Measurements from ENCODE around the gene OCRL. TPM values are rescaled to one million over a fixed set of nuclear protein-coding genes. Genes with fewer than 3 reads are reported as not detected.

Gene OCRL
- total RNA-seq, 2 experiments from 2014 or later, result 3.6 to 3.9 TPM

GRCh38 chrX:129626026-129626425 is 86.0 kb downstream of the OCRL start:
- CTCF ChIA-PET, result interaction anchor here (1.4 to 1.9 kb wide), 2 partner anchors 10 to 100 kb away, joined by 3 to 6 read pairs; no protein-coding TSS in a partner anchor
- no peak overlapping the region for H3K27ac Mint-ChIP-seq
- H3K4me1 Mint-ChIP-seq (ENCODE audit: low read depth), result no peaks in the 10 kb centered on the region
- H3K4me3 Mint-ChIP-seq, result no peak overlapping the region
- H3K36me3 Mint-ChIP-seq (ENCODE audit: low read depth), result no peaks in the 10 kb centered on the region
- intact Hi-C loops (cut with micrococcal nuclease), result no loop called here
- H3K9me3 Mint-ChIP-seq, result no peaks in the 10 kb centered on the region
- H3K27me3 Mint-ChIP-seq (ENCODE audit: low read depth), result no peaks in the 10 kb centered on the region
- no peak for DNase-seq

- H3K4me1 Mint-ChIP-seq (ENCODE audit: low read depth), result no peaks in the 10 kb centered on the region
- no peaks in the 10 kb centered on the region for H3K9me3 Mint-ChIP-seq
- CTCF ChIA-PET, result interaction anchor here (1.2 to 1.5 kb wide), 3 partner anchors 9 to 96 kb away, joined by 3 to 4 read pairs (median 4); no protein-coding TSS in a partner anchor
- no peak overlapping the region for H3K27ac Mint-ChIP-seq
- H3K27me3 Mint-ChIP-seq (ENCODE audit: low read depth), result no peaks in the 10 kb centered on the region
- H3K4me3 Mint-ChIP-seq, result no peak overlapping the region
- intact Hi-C loops (cut with micrococcal nuclease), result no loop called here
- no peaks in the 10 kb centered on the region for H3K36me3 Mint-ChIP-seq (ENCODE audit: low read depth)
- DNase-seq, result no peak
These were observed 89.8 kb downstream of the OCRL start for GRCh38 chrX:129629837-129630236.

GRCh38 chrX:129631849-129632248 is 91.8 kb downstream of the OCRL start:
- CTCF ChIA-PET, result no interaction called here
- intact Hi-C loops (cut with micrococcal nuclease), result no loop called here
- no peak for DNase-seq
- H3K36me3 Mint-ChIP-seq (ENCODE audit: low read depth), result no peaks in the 10 kb centered on the region
- no peaks in the 10 kb centered on the region for H3K27me3 Mint-ChIP-seq (ENCODE audit: low read depth)
- no peaks in the 10 kb centered on the region for H3K4me1 Mint-ChIP-seq (ENCODE audit: low read depth)
- no peaks in the 10 kb centered on the region for H3K9me3 Mint-ChIP-seq
- H3K4me3 Mint-ChIP-seq, result no peak overlapping the region
- no peak overlapping the region for H3K27ac Mint-ChIP-seq

- Mint-ChIP-seq H3K9me3 (no peaks in the 10 kb centered on the region), H3K36me3 (ENCODE audit: low read depth) (no peaks in the 10 kb centered on the region), H3K4me3 (no peak overlapping the region), H3K27me3 (ENCODE audit: low read depth) (no peaks in the 10 kb centered on the region), H3K4me1 (ENCODE audit: low read depth) (peaks cover under 1% of the 10 kb centered on the region), H3K27ac (no peak overlapping the region)
- DNase-seq, result no peak
- CTCF ChIA-PET, result interaction anchor here (1.4 kb wide), 1 partner anchor 124 kb away, joined by 3 read pairs; no protein-coding TSS in a partner anchor
- intact Hi-C loops (cut with micrococcal nuclease), result no loop called here
These were observed 92.4 kb downstream of the OCRL start for GRCh38 chrX:129632443-129632842.

GRCh38 chrX:129634541-129634940 is 94.5 kb downstream of the OCRL start:
- CTCF ChIA-PET, result interaction anchor here (0.7 to 2.8 kb wide), 3 partner anchors 11 to 147 kb away, joined by 3 to 8 read pairs (median 3); partner anchors contain the start of gene APLN
- Mint-ChIP-seq H3K4me1 (ENCODE audit: low read depth) (peaks cover 1% of the 10 kb centered on the region), H3K4me3 (no peak overlapping the region), H3K27me3 (ENCODE audit: low read depth) (no peaks in the 10 kb centered on the region), H3K36me3 (ENCODE audit: low read depth) (no peaks in the 10 kb centered on the region), H3K9me3 (no peaks in the 10 kb centered on the region), H3K27ac (no peak overlapping the region)
- intact Hi-C loops (cut with micrococcal nuclease), result no loop called here
- no peak for DNase-seq

- Mint-ChIP-seq H3K27ac (no peak overlapping the region), H3K27me3 (ENCODE audit: low read depth) (no peaks in the 10 kb centered on the region), H3K4me3 (no peak overlapping the region), H3K9me3 (no peaks in the 10 kb centered on the region), H3K36me3 (ENCODE audit: low read depth) (no peaks in the 10 kb centered on the region), H3K4me1 (ENCODE audit: low read depth) (peaks cover 1% of the 10 kb centered on the region)
- intact Hi-C loops (cut with micrococcal nuclease), result no loop called here
- CTCF ChIA-PET, result interaction anchor here (0.8 to 5.5 kb wide), 15 partner anchors 10 to 425 kb away, joined by 3 to 26 read pairs (median 4); partner anchors contain the start of gene APLN
- no peak for DNase-seq
These were observed 96.2 kb downstream of the OCRL start for GRCh38 chrX:129636175-129636681.

GRCh38 chrX:129637217-129638109 is 97.4 kb downstream of the OCRL start:
- Mint-ChIP-seq H3K27me3 (ENCODE audit: low read depth) (no peaks in the 10 kb centered on the region), H3K36me3 (ENCODE audit: low read depth) (no peaks in the 10 kb centered on the region), H3K9me3 (no peaks in the 10 kb centered on the region), H3K4me3 (no peak overlapping the region), H3K27ac (no peak overlapping the region), H3K4me1 (ENCODE audit: low read depth) (peaks cover 1% of the 10 kb centered on the region)
- peak; percentile 86 for DNase-seq
- intact Hi-C loops (cut with micrococcal nuclease), result loop anchor here (1.0 kb wide), 5 partner anchors 30 to 423 kb away; no protein-coding TSS in a partner anchor
- CTCF ChIA-PET, result interaction anchor here (0.7 to 5.5 kb wide), 19 partner anchors 10 to 423 kb away, joined by 3 to 26 read pairs (median 3); no protein-coding TSS in a partner anchor

GRCh38 chrX:129638917-129639316 is 98.9 kb downstream of the OCRL start:
- no peak overlapping the region for H3K4me3 Mint-ChIP-seq
- intact Hi-C loops (cut with micrococcal nuclease), result no loop called here
- DNase-seq, result no peak
- H3K27me3 Mint-ChIP-seq (ENCODE audit: low read depth), result no peaks in the 10 kb centered on the region
- H3K9me3 Mint-ChIP-seq, result no peaks in the 10 kb centered on the region
- CTCF ChIA-PET, result interaction anchor here (1.0 to 5.5 kb wide), 7 partner anchors 9 to 184 kb away, joined by 3 to 26 read pairs (median 5); no protein-coding TSS in a partner anchor
- H3K4me1 Mint-ChIP-seq (ENCODE audit: low read depth), result peaks cover 1% of the 10 kb centered on the region
- H3K27ac Mint-ChIP-seq, result no peak overlapping the region
- H3K36me3 Mint-ChIP-seq (ENCODE audit: low read depth), result no peaks in the 10 kb centered on the region

GRCh38 chrX:129640737-129641136 is 100.7 kb downstream of the OCRL start:
- DNase-seq, result no peak
- Mint-ChIP-seq H3K27me3 (ENCODE audit: low read depth) (no peaks in the 10 kb centered on the region), H3K4me1 (ENCODE audit: low read depth) (peaks cover 1% of the 10 kb centered on the region), H3K36me3 (ENCODE audit: low read depth) (no peaks in the 10 kb centered on the region), H3K9me3 (no peaks in the 10 kb centered on the region), H3K4me3 (no peak overlapping the region), H3K27ac (no peak overlapping the region)
- intact Hi-C loops (cut with micrococcal nuclease), result no loop called here
- CTCF ChIA-PET, result interaction anchor here (0.6 to 5.5 kb wide), 6 partner anchors 12 to 420 kb away, joined by 3 to 26 read pairs (median 4); partner anchors contain the start of gene APLN

- H3K36me3 Mint-ChIP-seq (ENCODE audit: low read depth), result no peaks in the 10 kb centered on the region
- CTCF ChIA-PET, result interaction anchor here (0.6 to 1.9 kb wide), 2 partner anchors 14 to 486 kb away, joined by 3 to 6 read pairs; partner anchors contain the start of gene APLN
- no peaks in the 10 kb centered on the region for H3K27me3 Mint-ChIP-seq (ENCODE audit: low read depth)
These were observed 101.4 kb downstream of the OCRL start for GRCh38 chrX:129641469-129641868.

GRCh38 chrX:129641941-129642340 is 101.9 kb downstream of the OCRL start:
- Mint-ChIP-seq H3K4me3 (no peak overlapping the region), H3K4me1 (ENCODE audit: low read depth) (peaks cover 1% of the 10 kb centered on the region), H3K27ac (no peak overlapping the region), H3K9me3 (no peaks in the 10 kb centered on the region), H3K36me3 (ENCODE audit: low read depth) (no peaks in the 10 kb centered on the region), H3K27me3 (ENCODE audit: low read depth) (no peaks in the 10 kb centered on the region)
- no peak for DNase-seq
- CTCF ChIA-PET, result interaction anchor here (0.6 kb wide), 1 partner anchor 485 kb away, joined by 3 read pairs; no protein-coding TSS in a partner anchor
- intact Hi-C loops (cut with micrococcal nuclease), result no loop called here

More at GRCh38 chrX:129641469-129641868, 101.4 kb downstream of the OCRL start:
- H3K9me3 Mint-ChIP-seq, result no peaks in the 10 kb centered on the region
- H3K27ac Mint-ChIP-seq, result no peak overlapping the region
- H3K4me1 Mint-ChIP-seq (ENCODE audit: low read depth), result peaks cover 1% of the 10 kb centered on the region
- no peak overlapping the region for H3K4me3 Mint-ChIP-seq
- DNase-seq, result no peak
- intact Hi-C loops (cut with micrococcal nuclease), result no loop called here

All from activated naive CD4-positive, alpha-beta T cell treated with anti-CD3 and anti-CD28 coated beads for 36 hours (primary cell).